BLaER1 treated with 17β-estradiol and CSF1 and Interleukin-3, amounts not matched to agents 10 nM and 100 nM (cell line): ENCODE results near the gene SETD9.

ENCODE experiments used
- H3K27ac ChIP-seq, 11 experiments: shearing (Covaris generic); formaldehyde crosslinking; 2 replicates each; pipeline ENCODE4 v1.8.1; 2022
- H3K27me3 ChIP-seq, 11 experiments: shearing (Covaris generic); formaldehyde crosslinking; 2 replicates each; pipeline ENCODE4 v1.8.1; 2022
- H3K36me3 ChIP-seq, 11 experiments: shearing (Covaris generic); formaldehyde crosslinking; 2 replicates each; pipeline ENCODE4 v1.8.1; 2022
- H3K4me1 ChIP-seq, 10 experiments: shearing (Covaris generic); formaldehyde crosslinking; 2 replicates each; pipeline ENCODE4 v1.8.1; 2022
- H3K4me2 ChIP-seq, 11 experiments: shearing (Covaris generic); formaldehyde crosslinking; 2 replicates each; pipeline ENCODE4 v1.8.1; 2022
- H3K4me3 ChIP-seq, 10 experiments: shearing (Covaris generic); formaldehyde crosslinking; 2 replicates each; pipeline ENCODE4 v1.8.1; 2022
- H3K9ac ChIP-seq, 11 experiments: shearing (Covaris generic); formaldehyde crosslinking; 2 replicates each; pipeline ENCODE4 v1.8.1; 2022
- H3K9me3 ChIP-seq, 11 experiments: shearing (Covaris generic); formaldehyde crosslinking; replicated peaks in 1 of 11; 2 replicates each; pipeline ENCODE4 v1.8.1; 2022
- H4K20me1 ChIP-seq, 11 experiments: shearing (Covaris generic); formaldehyde crosslinking; 2 replicates each; pipeline ENCODE4 v1.8.1; 2022
- Cebpa-rat ChIP-seq, 11 experiments: shearing (Covaris generic); IDR thresholded peaks; 2 replicates each; pipeline ENCODE4 v1.8.1; 2022

Gene SETD9

DNA sequence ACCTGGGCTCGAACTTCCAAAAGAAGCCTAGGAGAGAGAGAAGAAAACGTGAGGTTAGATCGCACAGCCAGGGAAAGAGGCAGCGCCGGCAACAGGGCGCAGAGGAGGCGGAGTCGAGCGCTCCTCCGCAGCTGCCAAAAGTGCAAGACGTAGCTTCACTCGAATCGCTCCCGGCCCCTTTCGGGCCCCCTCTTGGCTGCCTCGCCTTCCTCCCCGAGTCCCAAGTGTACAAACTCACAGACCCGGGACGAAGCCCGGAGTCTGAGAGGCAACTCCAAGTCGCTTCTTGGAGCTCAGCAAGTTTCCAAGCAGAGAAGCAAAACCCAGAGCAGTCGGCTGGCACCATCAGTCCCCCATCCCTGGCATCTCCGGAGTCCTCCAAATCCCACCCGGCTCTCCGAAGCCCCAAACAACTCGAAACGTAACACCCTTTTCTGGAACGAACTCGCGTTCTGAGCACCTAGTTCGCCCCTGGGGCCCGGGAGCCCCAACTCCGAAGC, 41.3 kb downstream of the SETD9 start:
- Histone ChIP-seq H3K4me3 (peak overlapping the region; percentile 83 to 98 (median 95)), H3K9me3 (no peaks in the 10 kb centered on the region), H3K27me3 (no peaks in the 10 kb centered on the region; a peak in 1 of 22 replicates), H3K9ac (peak overlapping the region; percentile 89 to 97 (median 94)), H4K20me1 (peaks cover 5 to 41% (median 25%) of the 10 kb centered on the region in 11 experiments; a peak in 18 of 22 replicates), H3K36me3 (peaks cover 13 to 45% (median 31%) of the 10 kb centered on the region in 11 experiments), H3K4me2 (peak overlapping the region; percentile 75 to 98 (median 94)), H3K4me1 (peaks cover 16 to 39% (median 20%) of the 10 kb centered on the region in 10 experiments), H3K27ac (peak overlapping the region; percentile 11 to 95 (median 92); a peak in 20 of 22 replicates)
- TF ChIP-seq Cebpa-rat (IDR thresholded peaks at IDR 0.05): no peak

DNA sequence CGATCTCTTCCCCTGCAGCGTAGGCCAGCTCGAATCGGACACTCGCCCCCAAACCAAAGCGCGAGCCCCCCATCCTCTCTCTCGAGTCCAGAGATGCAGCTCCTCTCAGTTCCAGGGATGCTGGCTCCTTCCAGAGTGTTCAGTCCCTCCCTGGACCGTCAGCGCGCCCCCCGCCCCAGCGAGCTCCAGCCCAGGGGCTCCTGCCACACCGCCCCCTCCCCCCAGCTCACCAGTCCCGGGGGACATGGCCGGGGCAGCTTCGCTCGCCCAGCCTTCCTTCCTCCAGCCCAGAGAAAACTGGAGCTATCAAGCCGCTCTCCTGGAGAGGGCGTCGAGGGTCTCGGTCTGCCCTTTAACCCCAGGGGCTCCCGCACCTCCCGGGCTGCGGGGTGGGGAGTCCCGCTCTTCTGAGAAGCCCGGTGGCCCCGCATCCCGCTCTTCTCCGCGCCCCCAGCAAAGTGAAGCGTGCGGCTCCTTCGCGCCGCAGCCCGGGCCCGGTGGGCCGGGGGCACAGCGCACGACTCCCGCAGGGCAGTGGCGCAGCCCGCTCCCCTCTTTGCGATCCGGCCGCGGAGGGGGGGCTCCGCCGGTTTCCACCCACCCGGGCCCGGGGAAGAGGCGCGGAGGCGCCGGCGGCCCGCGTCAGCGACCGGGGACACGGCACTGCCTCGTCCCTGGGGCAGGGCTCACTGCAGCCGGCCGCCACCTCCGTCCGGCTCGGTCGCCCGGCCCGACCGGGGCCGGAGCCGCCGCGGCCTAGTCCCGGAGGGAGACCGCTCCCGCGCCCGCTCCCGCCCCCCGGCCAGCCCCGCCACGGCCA, 41.9 kb downstream of the SETD9 start:
- peaks cover 7 to 38% (median 24%) of the 10 kb centered on the region in 11 experiments; a peak in 21 of 22 replicates for H3K36me3 ChIP-seq
- TF ChIP-seq Cebpa-rat (IDR thresholded peaks at IDR 0.05): no peak
- peak overlapping the region; percentile 89 to 97 (median 94) for H3K9ac ChIP-seq
- H3K9me3 ChIP-seq: no peaks in the 10 kb centered on the region
- H3K27ac ChIP-seq: peak overlapping the region; percentile 84 to 95 (median 92)
- no peaks in the 10 kb centered on the region; a peak in 1 of 22 replicates for H3K27me3 ChIP-seq
- peaks cover 5 to 41% (median 25%) of the 10 kb centered on the region in 11 experiments; a peak in 18 of 22 replicates for H4K20me1 ChIP-seq
- peaks cover 16 to 39% (median 20%) of the 10 kb centered on the region in 10 experiments for H3K4me1 ChIP-seq
- peak overlapping the region; percentile 75 to 98 (median 94) for H3K4me2 ChIP-seq
- H3K4me3 ChIP-seq: peak overlapping the region; percentile 83 to 98 (median 95)

DNA sequence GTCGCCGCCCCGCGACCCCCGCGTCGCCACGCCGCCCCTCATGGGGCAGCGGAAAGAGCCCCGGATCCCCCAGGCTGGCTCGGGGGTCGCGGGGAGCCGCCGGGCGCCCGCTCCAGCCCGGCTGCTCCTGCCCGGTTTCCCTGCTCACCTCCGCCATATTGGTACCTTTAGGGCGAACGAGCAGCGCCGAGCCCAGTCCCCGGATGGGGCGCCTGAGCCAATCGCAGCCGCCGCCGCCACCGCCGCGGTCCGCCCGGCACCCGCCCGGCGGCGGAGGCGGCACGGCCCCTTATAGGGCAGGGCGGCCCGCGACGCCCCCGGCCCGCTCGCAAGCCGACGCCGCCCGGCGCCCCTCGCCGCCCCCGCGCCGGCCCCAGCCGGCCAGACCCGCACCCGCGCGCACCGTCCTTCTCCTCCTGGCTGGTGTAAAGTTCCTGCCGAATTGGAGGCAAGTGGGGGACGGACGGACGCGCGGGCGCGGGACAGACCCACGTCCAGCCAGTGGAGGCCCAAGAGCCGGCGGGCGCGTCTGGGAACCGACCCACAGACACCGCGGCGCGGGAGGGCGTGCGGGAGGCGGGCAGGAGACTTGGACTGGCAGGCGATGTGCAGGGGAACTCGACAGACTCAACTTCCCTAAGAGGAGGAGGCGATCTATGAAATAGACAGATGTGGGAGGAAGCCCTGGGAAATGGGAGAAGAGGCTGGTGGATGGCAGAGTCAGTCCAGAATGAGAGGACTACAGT, 42.7 kb downstream of the SETD9 start, which contains the start of gene MIER3:
MIER3 (minus strand) TSS at position 178 of the 746 bp plus-strand sequence; CDS start at position 157, 21 bp downstream.
- H3K4me2 ChIP-seq: peak within 1 kb of the TSS; percentile 87 to 98 (median 94)
- TF ChIP-seq Cebpa-rat (IDR thresholded peaks at IDR 0.05): no peak
- H3K27me3 ChIP-seq: no peaks in the 10 kb centered on the region; a peak in 1 of 22 replicates
- H3K36me3 ChIP-seq: peaks cover 4 to 30% (median 21%) of the 10 kb centered on the region in 11 experiments; a peak in 20 of 22 replicates
- H4K20me1 ChIP-seq: peaks cover 5 to 41% (median 25%) of the 10 kb centered on the region in 11 experiments; a peak in 18 of 22 replicates
- H3K4me3 ChIP-seq: peak within 1 kb of the TSS; percentile 83 to 98 (median 95)
- no peaks in the 10 kb centered on the region for H3K9me3 ChIP-seq
- peaks cover 16 to 39% (median 20%) of the 10 kb centered on the region in 10 experiments for H3K4me1 ChIP-seq
- H3K27ac ChIP-seq: peak within 1 kb of the TSS; percentile 84 to 95 (median 92)
- peak within 1 kb of the TSS; percentile 89 to 97 (median 94) for H3K9ac ChIP-seq

DNA sequence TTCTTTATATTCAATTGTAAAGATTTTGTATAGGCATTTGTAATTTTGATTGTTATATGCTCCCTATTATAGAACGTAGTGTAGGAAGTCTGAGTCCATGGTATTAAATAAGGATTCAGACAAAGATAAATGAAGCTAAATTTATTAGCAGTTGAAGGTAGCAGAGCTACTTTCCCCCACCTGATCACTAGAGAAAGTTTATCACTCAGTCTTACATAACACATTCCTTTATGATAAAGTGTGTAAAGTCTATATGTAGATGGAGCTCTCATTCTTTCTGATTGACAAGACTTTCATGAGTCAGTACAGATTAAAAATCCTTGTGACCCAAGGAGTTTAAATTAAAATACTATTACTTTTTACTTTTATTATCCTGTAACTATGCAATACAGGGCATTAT, 44.9 kb downstream of the SETD9 start:
- H3K36me3 ChIP-seq: peaks cover 0 to 9% (median 5%) of the 10 kb centered on the region in 11 experiments; a peak in 10 of 22 replicates
- H3K4me1 ChIP-seq: peaks cover 16 to 21% (median 19%) of the 10 kb centered on the region in 10 experiments
- no peak overlapping the region for H3K4me3 ChIP-seq
- no peaks in the 10 kb centered on the region for H3K9me3 ChIP-seq
- no peak for TF ChIP-seq Cebpa-rat (IDR thresholded peaks at IDR 0.05)
- peaks cover 5 to 21% (median 17%) of the 10 kb centered on the region in 11 experiments; a peak in 18 of 22 replicates for H4K20me1 ChIP-seq
- no peak overlapping the region for H3K27ac ChIP-seq
- H3K27me3 ChIP-seq: no peaks in the 10 kb centered on the region; a peak in 1 of 22 replicates
- H3K9ac ChIP-seq: no peak overlapping the region
- no peak overlapping the region for H3K4me2 ChIP-seq

DNA sequence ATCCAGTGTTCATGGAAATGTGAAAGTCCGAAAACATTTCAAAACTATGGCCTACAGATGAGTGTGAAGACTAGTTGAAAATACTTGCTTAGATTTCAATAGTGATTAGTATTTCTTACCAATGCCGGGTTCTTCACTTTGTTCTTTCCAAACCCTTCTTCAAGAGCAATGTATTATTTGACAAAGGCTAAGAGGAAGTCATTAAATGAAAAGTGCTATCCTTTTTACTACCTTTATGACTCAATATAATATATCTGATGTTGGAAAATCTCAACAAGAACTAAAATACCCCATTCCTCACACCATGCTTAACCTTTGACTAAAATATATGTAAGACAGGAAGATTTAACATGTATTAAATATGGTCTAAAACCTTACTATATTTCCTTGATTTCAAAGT, 49.2 kb downstream of the SETD9 start:
- Histone ChIP-seq H3K4me2 (no peak overlapping the region), H3K4me1 (peaks cover 0 to 4% (median 0%) of the 10 kb centered on the region in 10 experiments; a peak in 1 of 20 replicates), H3K27me3 (no peaks in the 10 kb centered on the region; a peak in 1 of 22 replicates), H3K4me3 (no peak overlapping the region), H3K27ac (no peak overlapping the region), H3K9ac (no peak overlapping the region), H4K20me1 (no peaks in the 10 kb centered on the region), H3K9me3 (peaks cover 0 to 11% (median 0%) of the 10 kb centered on the region in 11 experiments; a peak in 4 of 22 replicates), H3K36me3 (no peaks in the 10 kb centered on the region)
- no peak for TF ChIP-seq Cebpa-rat (IDR thresholded peaks at IDR 0.05)

DNA sequence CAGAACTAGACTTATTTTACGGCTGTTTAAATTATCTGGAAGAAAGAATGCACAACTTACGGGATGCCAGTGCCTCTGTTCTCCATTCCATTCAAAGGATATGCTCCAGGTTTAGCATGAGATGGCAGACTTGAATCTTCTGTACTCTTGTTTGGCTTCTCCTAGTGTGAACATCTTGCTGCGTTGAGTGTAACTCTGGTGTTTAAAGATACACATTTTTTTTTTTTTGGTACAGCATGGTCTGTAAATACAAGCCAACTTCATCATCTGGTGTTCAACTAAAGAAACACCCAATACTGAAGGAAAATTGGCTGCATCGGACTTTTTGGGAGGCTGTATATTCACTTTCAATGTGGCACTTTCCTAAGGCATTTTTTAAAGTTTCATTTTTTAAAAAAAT, 49.9 kb downstream of the SETD9 start:
- H4K20me1 ChIP-seq: no peaks in the 10 kb centered on the region
- no peaks in the 10 kb centered on the region for H3K36me3 ChIP-seq
- H3K4me3 ChIP-seq: no peak overlapping the region
- peaks cover 0 to 15% (median 0%) of the 10 kb centered on the region in 11 experiments; a peak in 4 of 22 replicates for H3K9me3 ChIP-seq
- peaks cover 0 to 6% (median 0%) of the 10 kb centered on the region in 10 experiments; a peak in 1 of 20 replicates for H3K4me1 ChIP-seq
- TF ChIP-seq Cebpa-rat (IDR thresholded peaks at IDR 0.05): no peak
- no peak overlapping the region for H3K4me2 ChIP-seq
- H3K27ac ChIP-seq: no peak overlapping the region
- H3K9ac ChIP-seq: no peak overlapping the region
- no peaks in the 10 kb centered on the region for H3K27me3 ChIP-seq

DNA sequence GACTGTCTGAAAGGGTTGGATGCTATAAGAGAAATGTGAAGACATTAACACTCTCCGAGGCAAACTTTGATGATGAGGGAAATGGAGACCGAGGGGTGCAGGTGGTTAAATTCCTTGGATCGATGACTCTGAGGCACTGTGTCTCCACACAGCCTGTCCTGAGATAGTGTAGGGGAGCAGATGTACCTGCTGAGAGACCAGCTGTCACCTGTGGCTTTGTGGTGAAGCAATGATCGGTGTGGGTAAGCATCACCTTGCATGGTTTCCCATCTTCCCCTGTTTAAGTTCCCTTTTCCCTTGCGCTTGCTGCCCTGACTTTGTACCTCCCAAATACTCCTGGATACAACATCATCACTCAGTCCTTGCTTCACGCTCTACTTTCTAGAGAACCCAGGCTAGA, 52.4 kb downstream of the SETD9 start:
- peaks cover 0 to 15% (median 0%) of the 10 kb centered on the region in 11 experiments; a peak in 5 of 22 replicates for H3K9me3 ChIP-seq
- H3K27ac ChIP-seq: no peak overlapping the region
- no peak overlapping the region for H3K4me2 ChIP-seq
- H3K36me3 ChIP-seq: no peaks in the 10 kb centered on the region
- H3K9ac ChIP-seq: no peak overlapping the region
- H3K4me3 ChIP-seq: no peak overlapping the region
- peaks cover 0 to 6% (median 0%) of the 10 kb centered on the region in 10 experiments; a peak in 1 of 20 replicates for H3K4me1 ChIP-seq
- no peaks in the 10 kb centered on the region for H4K20me1 ChIP-seq
- TF ChIP-seq Cebpa-rat (IDR thresholded peaks at IDR 0.05): no peak
- H3K27me3 ChIP-seq: no peaks in the 10 kb centered on the region

DNA sequence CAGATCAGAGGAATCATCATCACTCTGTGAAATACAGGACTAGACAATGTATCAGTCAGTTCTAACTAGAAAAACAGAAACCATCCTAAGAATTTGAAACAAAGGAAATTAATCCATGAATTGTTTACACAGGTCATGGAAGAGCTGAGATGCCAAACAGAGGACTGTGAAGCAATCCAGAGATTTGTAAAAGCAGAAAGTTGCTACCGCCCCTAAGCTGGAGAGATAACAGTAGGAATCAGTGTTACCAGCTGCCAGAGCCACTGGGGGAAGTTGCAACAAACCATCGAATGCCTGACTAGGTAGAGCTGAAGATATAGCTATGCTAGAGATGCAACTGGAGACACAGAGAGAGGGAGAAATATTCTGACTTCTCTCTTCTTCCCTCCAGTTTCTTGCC, 52.9 kb downstream of the SETD9 start:
- H3K9ac ChIP-seq: no peak overlapping the region
- peaks cover 0 to 6% (median 0%) of the 10 kb centered on the region in 10 experiments; a peak in 1 of 20 replicates for H3K4me1 ChIP-seq
- H3K27ac ChIP-seq: no peak overlapping the region
- TF ChIP-seq Cebpa-rat (IDR thresholded peaks at IDR 0.05): no peak
- H3K4me3 ChIP-seq: no peak overlapping the region
- peaks cover 0 to 15% (median 0%) of the 10 kb centered on the region in 11 experiments; a peak in 5 of 22 replicates for H3K9me3 ChIP-seq
- H4K20me1 ChIP-seq: no peaks in the 10 kb centered on the region
- H3K4me2 ChIP-seq: no peak overlapping the region; a peak in 1 of 22 replicates
- H3K36me3 ChIP-seq: no peaks in the 10 kb centered on the region
- no peaks in the 10 kb centered on the region for H3K27me3 ChIP-seq
